Panc1 (cell line): ENCODE results near the gene GATB. TPM values are rescaled to one million over a fixed set of nuclear protein-coding genes. Genes with fewer than 3 reads are reported as not detected.

Source experiments
- ATAC-seq: fragments of 200-7000 bp; cut with Tn5 transposase; 2 replicates; pipeline ENCODE4 v1.9.1; 2020; ENCODE audit warnings: mild to moderate bottlenecking, moderate library complexity
- BruUV-seq: library from RNA; stranded (reverse); fragments of 400-500 nt; replicated peaks from 2 replicates; lab custom pipeline; 2021; lab: Mats Ljungman, UMichigan
- CTCF ChIA-PET: fragments of 300-600 bp; sonication (Branson Sonifier 250); formaldehyde crosslinking; loops from one replicate; lab custom pipeline; 2022; ENCODE audit warnings: antibody characterized with exemption; lab: Charles Lee
- POLR2A ChIA-PET: fragments of 300-600 bp; sonication (Branson Sonifier 250); formaldehyde crosslinking; loops from one replicate; lab custom pipeline; 2022; ENCODE audit warnings: antibody characterized with exemption; lab: Charles Lee
- DNase-seq: peaks from one replicate; pipeline ENCODE4 v3.0.0-alpha.2; 2010; ENCODE audit warnings: low read depth, low spot score
- H3K27ac ChIP-seq: 2 replicates; pipeline ENCODE4 v1.5.1; 2011; ENCODE audit warnings: mild to moderate bottlenecking, low read length, inconsistent platforms
- H3K27me3 ChIP-seq: fragments of 200-500 bp; sonication (Bioruptor generic); 2 replicates; pipeline ENCODE4 v1.6.0; 2014; ENCODE audit warnings: low read length, inconsistent platforms; ENCODE audit not compliant: control insufficient read depth, insufficient read depth
- H3K36me3 ChIP-seq: fragments of 200-500 bp; sonication (Bioruptor generic); 2 replicates; pipeline ENCODE4 v1.5.1; 2014; ENCODE audit warnings: inconsistent platforms, mild to moderate bottlenecking, low read length, moderate library complexity; ENCODE audit not compliant: control insufficient read depth, insufficient read depth
- H3K4me1 ChIP-seq: 2 replicates; pipeline ENCODE4 v1.5.1; 2011; ENCODE audit warnings: inconsistent platforms, mild to moderate bottlenecking, low read length, moderate library complexity; ENCODE audit not compliant: control insufficient read depth, insufficient read depth
- H3K4me3 ChIP-seq, 2 experiments: 2 replicates each; pipeline ENCODE4 v1.5.1; 2011 to 2012; ENCODE audit warnings: low read depth in 2 of 2, low read length in 2 of 2, mild to moderate bottlenecking in 2 of 2, inconsistent platforms in 1 of 2, moderate library complexity in 1 of 2
- H3K9me3 ChIP-seq: fragments of 200-500 bp; sonication (Bioruptor generic); 2 replicates; pipeline ENCODE4 v1.5.1; 2014; ENCODE audit warnings: low read depth, mild to moderate bottlenecking, inconsistent platforms, low read length, moderate library complexity; ENCODE audit not compliant: control insufficient read depth, insufficient read depth
- POLR2AphosphoS5 ChIP-seq: IDR thresholded peaks from 2 replicates; pipeline ENCODE4 v1.6.1; 2012; ENCODE audit warnings: mild to moderate bottlenecking, low read depth, low read length, moderate library complexity
- SIN3A ChIP-seq: IDR thresholded peaks from 2 replicates; pipeline ENCODE4 v1.6.1; 2012; ENCODE audit warnings: low read depth, mild to moderate bottlenecking, low read length, moderate library complexity, borderline replicate concordance; ENCODE audit not compliant: insufficient read depth
- TCF7L2 ChIP-seq: IDR thresholded peaks from 2 replicates; pipeline ENCODE4 v1.6.1; 2011; ENCODE audit warnings: mild to moderate bottlenecking, low read depth, low read length, inconsistent platforms
- in situ Hi-C: cut with HindIII; loops from 2 replicates; pipeline ENCODE4 v1.10.0; 2016; ENCODE audit warnings: low sequenced_read_pairs, low pct_unique_long_range_greater_than_20kb
- intact Hi-C: fragments of 100-400 bp; cut with micrococcal nuclease; formaldehyde crosslinking; loops from one replicate; pipeline ENCODE4 v1.10.0; 2022; ENCODE audit not compliant: unreplicated experiment
- total RNA-seq: library from RNA; stranded (reverse); gene quantifications from one replicate; pipeline ENCODE4 v1.2.1, GENCODE V29; 2021; ENCODE audit not compliant: unreplicated experiment
- TF ChIP-seq, protein P1 (sequence below), 2 experiments: IDR thresholded peaks; 2 replicates each; pipeline ENCODE4 v1.6.1; 2011 to 2012; ENCODE audit warnings: low read depth in 2 of 2, control low read depth in 1 of 2, low read length in 1 of 2, mild to moderate bottlenecking in 1 of 2, moderate library complexity in 1 of 2; ENCODE audit not compliant: insufficient read depth in 1 of 2
- TF ChIP-seq, protein P2 (sequence below): fragments of 450-650 bp; IDR thresholded peaks from 2 replicates; pipeline ENCODE4 v1.5.1; 2017; ENCODE audit warnings: mild to moderate bottlenecking

GATB gene
- total RNA-seq, 1 experiment from 2014 or later: 9.7 TPM

DNA sequence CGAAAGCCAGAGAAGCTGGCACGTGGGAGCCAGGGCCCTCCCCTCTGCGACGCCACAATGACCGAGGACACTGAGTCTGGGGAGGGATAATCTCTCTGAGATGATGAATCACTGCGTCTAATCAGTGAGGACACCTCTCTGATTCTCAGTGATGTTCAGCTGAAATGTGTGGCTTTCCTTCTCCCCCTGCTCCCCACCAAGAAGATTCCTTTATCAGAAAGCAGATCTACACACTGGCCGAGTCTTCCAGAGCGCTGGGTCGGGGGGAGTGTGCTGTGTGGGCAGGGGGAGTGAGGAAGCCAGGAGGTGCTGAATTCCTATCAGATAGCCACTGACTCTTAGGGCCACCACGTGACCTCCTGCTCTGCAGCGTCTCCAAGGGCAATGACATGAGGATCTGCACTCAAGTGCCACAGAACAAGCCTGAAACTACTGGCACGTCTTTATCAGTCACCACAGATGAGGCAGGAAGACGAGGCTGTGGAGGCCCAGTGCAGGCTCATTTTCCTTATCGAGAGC lies 89.2 kb downstream of the GATB start:
- POLR2A ChIA-PET: interaction anchor here (0.6 kb wide), 2 partner anchors 109 to 756 kb away, joined by 3 read pairs; no protein-coding TSS in a partner anchor

DNA sequence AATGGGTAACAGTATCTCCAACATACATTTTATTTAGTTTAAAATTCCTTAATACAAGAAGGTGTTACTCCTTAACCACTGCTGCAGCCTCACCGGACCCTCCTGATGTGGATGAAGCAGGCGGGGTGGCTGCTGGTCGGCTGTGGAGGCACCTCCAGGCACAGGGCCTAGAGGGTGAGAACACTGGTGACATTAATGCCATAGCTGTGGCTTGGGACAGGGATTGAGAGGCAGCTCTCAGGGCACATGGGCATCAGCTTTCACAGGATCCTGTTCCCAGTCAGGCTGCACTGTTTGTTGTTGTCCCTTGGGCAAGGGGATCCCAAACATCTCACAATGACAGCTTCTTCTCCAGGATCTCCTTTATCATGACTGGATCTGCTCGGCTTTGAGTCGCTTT lies 90.0 kb downstream of the GATB start:
- Histone ChIP-seq H3K27me3 (no peaks in the 10 kb centered on the region), H3K36me3 (no peaks in the 10 kb centered on the region), H3K9me3 (no peaks in the 10 kb centered on the region), H3K4me1 (no peaks in the 10 kb centered on the region), H3K27ac (no peak overlapping the region), H3K4me3 (no peak overlapping the region)
- intact Hi-C loops (no loop called here), in situ Hi-C loops (no loop called here)
- BruUV-seq: no TSS peak
- POLR2A ChIA-PET: interaction anchor here (0.6 kb wide), 2 partner anchors 110 to 756 kb away, joined by 3 read pairs; no protein-coding TSS in a partner anchor
- TF ChIP-seq TCF7L2 (no peak), POLR2AphosphoS5 (no peak), SIN3A (no peak)
- TF ChIP-seq, protein P1, sequence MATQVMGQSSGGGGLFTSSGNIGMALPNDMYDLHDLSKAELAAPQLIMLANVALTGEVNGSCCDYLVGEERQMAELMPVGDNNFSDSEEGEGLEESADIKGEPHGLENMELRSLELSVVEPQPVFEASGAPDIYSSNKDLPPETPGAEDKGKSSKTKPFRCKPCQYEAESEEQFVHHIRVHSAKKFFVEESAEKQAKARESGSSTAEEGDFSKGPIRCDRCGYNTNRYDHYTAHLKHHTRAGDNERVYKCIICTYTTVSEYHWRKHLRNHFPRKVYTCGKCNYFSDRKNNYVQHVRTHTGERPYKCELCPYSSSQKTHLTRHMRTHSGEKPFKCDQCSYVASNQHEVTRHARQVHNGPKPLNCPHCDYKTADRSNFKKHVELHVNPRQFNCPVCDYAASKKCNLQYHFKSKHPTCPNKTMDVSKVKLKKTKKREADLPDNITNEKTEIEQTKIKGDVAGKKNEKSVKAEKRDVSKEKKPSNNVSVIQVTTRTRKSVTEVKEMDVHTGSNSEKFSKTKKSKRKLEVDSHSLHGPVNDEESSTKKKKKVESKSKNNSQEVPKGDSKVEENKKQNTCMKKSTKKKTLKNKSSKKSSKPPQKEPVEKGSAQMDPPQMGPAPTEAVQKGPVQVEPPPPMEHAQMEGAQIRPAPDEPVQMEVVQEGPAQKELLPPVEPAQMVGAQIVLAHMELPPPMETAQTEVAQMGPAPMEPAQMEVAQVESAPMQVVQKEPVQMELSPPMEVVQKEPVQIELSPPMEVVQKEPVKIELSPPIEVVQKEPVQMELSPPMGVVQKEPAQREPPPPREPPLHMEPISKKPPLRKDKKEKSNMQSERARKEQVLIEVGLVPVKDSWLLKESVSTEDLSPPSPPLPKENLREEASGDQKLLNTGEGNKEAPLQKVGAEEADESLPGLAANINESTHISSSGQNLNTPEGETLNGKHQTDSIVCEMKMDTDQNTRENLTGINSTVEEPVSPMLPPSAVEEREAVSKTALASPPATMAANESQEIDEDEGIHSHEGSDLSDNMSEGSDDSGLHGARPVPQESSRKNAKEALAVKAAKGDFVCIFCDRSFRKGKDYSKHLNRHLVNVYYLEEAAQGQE (IDR thresholded peaks at IDR 0.05; ENCODE audit: insufficient read depth in 1 of 2, low read depth in 2 of 2, low read length in 1 of 2): no peak
- TF ChIP-seq, protein P2, sequence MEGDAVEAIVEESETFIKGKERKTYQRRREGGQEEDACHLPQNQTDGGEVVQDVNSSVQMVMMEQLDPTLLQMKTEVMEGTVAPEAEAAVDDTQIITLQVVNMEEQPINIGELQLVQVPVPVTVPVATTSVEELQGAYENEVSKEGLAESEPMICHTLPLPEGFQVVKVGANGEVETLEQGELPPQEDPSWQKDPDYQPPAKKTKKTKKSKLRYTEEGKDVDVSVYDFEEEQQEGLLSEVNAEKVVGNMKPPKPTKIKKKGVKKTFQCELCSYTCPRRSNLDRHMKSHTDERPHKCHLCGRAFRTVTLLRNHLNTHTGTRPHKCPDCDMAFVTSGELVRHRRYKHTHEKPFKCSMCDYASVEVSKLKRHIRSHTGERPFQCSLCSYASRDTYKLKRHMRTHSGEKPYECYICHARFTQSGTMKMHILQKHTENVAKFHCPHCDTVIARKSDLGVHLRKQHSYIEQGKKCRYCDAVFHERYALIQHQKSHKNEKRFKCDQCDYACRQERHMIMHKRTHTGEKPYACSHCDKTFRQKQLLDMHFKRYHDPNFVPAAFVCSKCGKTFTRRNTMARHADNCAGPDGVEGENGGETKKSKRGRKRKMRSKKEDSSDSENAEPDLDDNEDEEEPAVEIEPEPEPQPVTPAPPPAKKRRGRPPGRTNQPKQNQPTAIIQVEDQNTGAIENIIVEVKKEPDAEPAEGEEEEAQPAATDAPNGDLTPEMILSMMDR: no peak
- no peak for DNase-seq
- no peak for ATAC-seq
- CTCF ChIA-PET: no interaction called here

More for the DNA sequence above, 89.2 kb downstream of the GATB start:
- TF ChIP-seq, protein P1 (IDR thresholded peaks at IDR 0.05; ENCODE audit: insufficient read depth in 1 of 2, low read depth in 2 of 2, low read length in 1 of 2): no peak
- TF ChIP-seq POLR2AphosphoS5 (no peak), TCF7L2 (no peak), SIN3A (no peak)
- TF ChIP-seq, protein P2: no peak
- no peaks in the 10 kb centered on the region for H3K36me3 ChIP-seq
- no peak overlapping the region for H3K27ac ChIP-seq
- BruUV-seq: no TSS peak
- no peaks in the 10 kb centered on the region for H3K27me3 ChIP-seq
- in situ Hi-C loops: no loop called here
- no peak for ATAC-seq
- DNase-seq: no peak
- H3K4me3 ChIP-seq: no peak overlapping the region
- intact Hi-C loops: no loop called here
- no peaks in the 10 kb centered on the region for H3K9me3 ChIP-seq
- no peaks in the 10 kb centered on the region for H3K4me1 ChIP-seq
- CTCF ChIA-PET: no interaction called here
